BLaER1 (cell line): ENCODE results near the gene ERCC6.

Experiments used
- H3K27ac ChIP-seq: shearing (Covaris generic); formaldehyde crosslinking; 2 replicates; pipeline ENCODE4 v1.8.1; 2022
- H3K27me3 ChIP-seq: shearing (Covaris generic); formaldehyde crosslinking; 2 replicates; pipeline ENCODE4 v1.8.1; 2022
- H3K36me3 ChIP-seq: shearing (Covaris generic); formaldehyde crosslinking; 2 replicates; pipeline ENCODE4 v1.8.1; 2022
- H3K4me1 ChIP-seq: shearing (Covaris generic); formaldehyde crosslinking; 2 replicates; pipeline ENCODE4 v1.8.1; 2022
- H3K4me2 ChIP-seq: shearing (Covaris generic); formaldehyde crosslinking; 2 replicates; pipeline ENCODE4 v1.8.1; 2022
- H3K4me3 ChIP-seq: shearing (Covaris generic); formaldehyde crosslinking; 2 replicates; pipeline ENCODE4 v1.8.1; 2022
- H3K9ac ChIP-seq: shearing (Covaris generic); formaldehyde crosslinking; 2 replicates; pipeline ENCODE4 v1.8.1; 2022
- H3K9me3 ChIP-seq: shearing (Covaris generic); formaldehyde crosslinking; 2 replicates; pipeline ENCODE4 v1.8.1; 2022
- H4K20me1 ChIP-seq: shearing (Covaris generic); formaldehyde crosslinking; 2 replicates; pipeline ENCODE4 v1.8.1; 2022
- Cebpa-rat ChIP-seq: shearing (Covaris generic); IDR thresholded peaks from 2 replicates; pipeline ENCODE4 v1.8.1; 2022

Gene ERCC6

GRCh38 chr10:49518566-49518965 is 20.4 kb downstream of the ERCC6 start:
- no peaks in the 10 kb centered on the region for H3K9me3 ChIP-seq
- no peaks in the 10 kb centered on the region for H3K27me3 ChIP-seq
- no peak overlapping the region for H3K27ac ChIP-seq
- TF ChIP-seq Cebpa-rat: no peak
- H3K36me3 ChIP-seq: peaks cover 55% of the 10 kb centered on the region
- H3K4me1 ChIP-seq: 0 out of 2 replicates have a peak, but pooled peaks cover 7% of the 10 kb centered on the region
- H4K20me1 ChIP-seq: peaks cover 87% of the 10 kb centered on the region
- no peak overlapping the region for H3K4me3 ChIP-seq
- H3K4me2 ChIP-seq: no peak overlapping the region
- H3K9ac ChIP-seq: no peak overlapping the region

- no peak overlapping the region for H3K27ac ChIP-seq
- peaks cover 90% of the 10 kb centered on the region for H4K20me1 ChIP-seq
- H3K9me3 ChIP-seq: no peaks in the 10 kb centered on the region
- H3K9ac ChIP-seq: no peak overlapping the region
- no peak overlapping the region for H3K4me3 ChIP-seq
- no peak overlapping the region for H3K4me2 ChIP-seq
- H3K27me3 ChIP-seq: no peaks in the 10 kb centered on the region
- peaks cover 42% of the 10 kb centered on the region for H3K36me3 ChIP-seq
- no peak for TF ChIP-seq Cebpa-rat
- H3K4me1 ChIP-seq: peaks cover 10% of the 10 kb centered on the region; the same call in 1 of the 2 replicates
These were observed 22.5 kb downstream of the ERCC6 start for GRCh38 chr10:49516216-49516970.

- no peaks in the 10 kb centered on the region for H3K27me3 ChIP-seq
- H3K27ac ChIP-seq: no peak overlapping the region
- H4K20me1 ChIP-seq: peaks cover 90% of the 10 kb centered on the region
These were observed 26.7 kb downstream of the ERCC6 start for GRCh38 chr10:49512121-49512809.

GRCh38 chr10:49509771-49510303 is 29.1 kb downstream of the ERCC6 start:
- no peaks in the 10 kb centered on the region for H3K9me3 ChIP-seq
- no peak overlapping the region for H3K4me3 ChIP-seq
- TF ChIP-seq Cebpa-rat: no peak
- H3K9ac ChIP-seq: no peak overlapping the region
- no peak overlapping the region for H3K4me2 ChIP-seq
- H3K36me3 ChIP-seq: no peaks in the 10 kb centered on the region
- no peaks in the 10 kb centered on the region for H3K27me3 ChIP-seq
- H3K27ac ChIP-seq: no peak overlapping the region
- H3K4me1 ChIP-seq: peaks cover 28% of the 10 kb centered on the region
- peaks cover 100% of the 10 kb centered on the region for H4K20me1 ChIP-seq

More at GRCh38 chr10:49512121-49512809, 26.7 kb downstream of the ERCC6 start:
- no peak for TF ChIP-seq Cebpa-rat
- Histone ChIP-seq H3K4me3 (no peak overlapping the region), H3K36me3 (peaks cover 18% of the 10 kb centered on the region), H3K4me2 (no peak overlapping the region), H3K9me3 (no peaks in the 10 kb centered on the region), H3K9ac (no peak overlapping the region), H3K4me1 (peaks cover 28% of the 10 kb centered on the region)

GRCh38 chr10:49508654-49509053 is 30.3 kb downstream of the ERCC6 start:
- H3K4me2 ChIP-seq: peak overlapping the region; percentile 68

GRCh38 chr10:49508249-49508648 is 30.7 kb downstream of the ERCC6 start:
- peak overlapping the region; percentile 68 for H3K4me2 ChIP-seq
- H3K27me3 ChIP-seq: no peaks in the 10 kb centered on the region
- H3K27ac ChIP-seq: no peak overlapping the region
- H3K9me3 ChIP-seq: no peaks in the 10 kb centered on the region
- TF ChIP-seq Cebpa-rat: no peak
- H3K4me3 ChIP-seq: no peak overlapping the region
- peaks cover 28% of the 10 kb centered on the region for H3K4me1 ChIP-seq
- H3K36me3 ChIP-seq: no peaks in the 10 kb centered on the region
- H4K20me1 ChIP-seq: peaks cover 94% of the 10 kb centered on the region
- H3K9ac ChIP-seq: no peak overlapping the region

More at GRCh38 chr10:49508654-49509053, 30.3 kb downstream of the ERCC6 start:
- Histone ChIP-seq H3K4me3 (no peak overlapping the region), H3K27me3 (no peaks in the 10 kb centered on the region), H3K9me3 (no peaks in the 10 kb centered on the region), H3K36me3 (no peaks in the 10 kb centered on the region), H3K9ac (no peak overlapping the region), H3K27ac (no peak overlapping the region), H4K20me1 (peaks cover 94% of the 10 kb centered on the region), H3K4me1 (peaks cover 28% of the 10 kb centered on the region)
- TF ChIP-seq Cebpa-rat: no peak

- no peak for TF ChIP-seq Cebpa-rat
- Histone ChIP-seq H3K9me3 (no peaks in the 10 kb centered on the region), H3K27ac (no peak overlapping the region), H4K20me1 (peaks cover 77% of the 10 kb centered on the region), H3K4me2 (no peak overlapping the region), H3K27me3 (no peaks in the 10 kb centered on the region), H3K36me3 (no peaks in the 10 kb centered on the region), H3K9ac (no peak overlapping the region), H3K4me3 (no peak overlapping the region), H3K4me1 (peaks cover 23% of the 10 kb centered on the region)
These were observed 33.3 kb downstream of the ERCC6 start for GRCh38 chr10:49505589-49505988.

GRCh38 chr10:49505076-49505475 is 33.8 kb downstream of the ERCC6 start:
- Histone ChIP-seq H3K36me3 (peaks cover 4% of the 10 kb centered on the region; the same call in 1 of the 2 replicates), H3K4me3 (no peak overlapping the region), H3K4me1 (peaks cover 23% of the 10 kb centered on the region), H3K4me2 (no peak overlapping the region), H3K9ac (no peak overlapping the region), H3K27ac (no peak overlapping the region), H4K20me1 (peaks cover 72% of the 10 kb centered on the region), H3K9me3 (no peaks in the 10 kb centered on the region), H3K27me3 (no peaks in the 10 kb centered on the region)
- no peak for TF ChIP-seq Cebpa-rat

GRCh38 chr10:49504528-49504927 is 34.4 kb downstream of the ERCC6 start:
- TF ChIP-seq Cebpa-rat: no peak

GRCh38 chr10:49502358-49502757 is 36.6 kb downstream of the ERCC6 start:
- Histone ChIP-seq H3K4me1 (peaks cover under 1% of the 10 kb centered on the region; the same call in 1 of the 2 replicates), H3K9me3 (no peaks in the 10 kb centered on the region), H3K4me2 (no peak overlapping the region), H3K36me3 (peaks cover 4% of the 10 kb centered on the region; the same call in 1 of the 2 replicates), H3K4me3 (no peak overlapping the region), H3K9ac (no peak overlapping the region), H4K20me1 (peaks cover 45% of the 10 kb centered on the region), H3K27me3 (no peaks in the 10 kb centered on the region), H3K27ac (no peak overlapping the region)
- no peak for TF ChIP-seq Cebpa-rat

More at GRCh38 chr10:49504528-49504927, 34.4 kb downstream of the ERCC6 start:
- H3K27ac ChIP-seq: no peak overlapping the region
- H3K4me3 ChIP-seq: no peak overlapping the region
- no peak overlapping the region for H3K4me2 ChIP-seq
- H3K4me1 ChIP-seq: peaks cover 22% of the 10 kb centered on the region
- no peak overlapping the region for H3K9ac ChIP-seq
- peaks cover 4% of the 10 kb centered on the region; the same call in 1 of the 2 replicates for H3K36me3 ChIP-seq
- no peaks in the 10 kb centered on the region for H3K27me3 ChIP-seq
- peaks cover 67% of the 10 kb centered on the region for H4K20me1 ChIP-seq
- no peaks in the 10 kb centered on the region for H3K9me3 ChIP-seq
